ENCODE measurements around the gene PPP2R5E. TPM values are rescaled to one million over a fixed set of nuclear protein-coding genes. Genes with fewer than 3 reads are reported as not detected.

Gene PPP2R5E
- total RNA-seq, 2 experiments from 2014 or later = 45.4 to 48.1 TPM

DNA sequence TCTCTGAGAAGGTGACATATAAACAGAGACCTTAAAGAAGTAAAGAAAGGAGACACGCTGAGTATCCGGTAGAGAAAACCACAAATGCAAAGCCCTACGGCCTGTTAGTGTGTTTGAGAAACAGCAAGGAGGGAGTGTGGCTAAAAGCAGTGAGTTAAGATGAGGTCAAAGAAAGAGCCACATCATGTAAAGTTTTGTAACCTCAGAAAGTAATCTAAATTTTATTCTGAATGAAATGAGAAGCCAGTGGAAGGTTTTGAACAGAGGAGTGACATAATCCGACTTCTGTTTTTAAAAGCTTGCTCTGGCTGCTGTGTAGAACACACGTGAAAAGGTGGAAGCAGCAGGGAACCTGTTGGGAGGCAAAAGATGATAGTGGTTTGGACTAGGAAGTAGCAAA, 32.6 kb downstream of the PPP2R5E start:
- peak overlapping the region; percentile 39 for H3K4me3 Mint-ChIP-seq
- CTCF ChIA-PET = interaction anchor here (0.9 to 2.8 kb wide), 3 partner anchors 14 to 131 kb away, joined by 3 to 9 read pairs (median 4); partner anchors contain the start of gene WDR89
- ATAC-seq (peak; percentile 94), DNase-seq (peak; percentile 77)
- peaks cover 15% of the 10 kb centered on the region for H3K36me3 Mint-ChIP-seq
- H3K9me3 Mint-ChIP-seq (ENCODE audit: low read depth) = no peaks in the 10 kb centered on the region
- peak overlapping the region; percentile 84 for H3K27ac Mint-ChIP-seq
- peaks cover 47% of the 10 kb centered on the region for H3K4me1 Mint-ChIP-seq
- H3K27me3 Mint-ChIP-seq = no peaks in the 10 kb centered on the region

DNA sequence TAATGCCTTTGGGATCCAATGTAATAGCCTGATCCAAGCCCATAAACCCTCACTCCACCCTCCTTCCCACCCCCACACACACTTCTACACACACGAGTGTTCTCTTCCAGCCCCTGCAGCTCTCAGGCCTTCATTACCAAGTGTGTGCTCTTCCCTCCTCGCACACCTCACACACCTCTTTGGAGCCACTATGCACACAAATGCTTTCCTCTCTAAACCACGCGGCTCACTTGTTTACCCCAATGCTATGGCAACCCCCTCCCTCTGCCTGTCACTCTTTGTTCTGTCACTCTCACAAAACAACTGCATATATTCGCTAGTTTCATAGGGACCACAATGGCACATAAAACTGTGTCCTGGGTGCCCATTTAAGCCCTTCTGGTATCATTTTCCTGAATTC, 35.1 kb downstream of the PPP2R5E start:
- no peak overlapping the region for H3K27ac Mint-ChIP-seq
- H3K9me3 Mint-ChIP-seq (ENCODE audit: low read depth) = no peaks in the 10 kb centered on the region
- DNase-seq (no peak), ATAC-seq (no peak)
- no peak overlapping the region for H3K4me3 Mint-ChIP-seq
- CTCF ChIA-PET = interaction anchor here (1.7 kb wide), 1 partner anchor 14 kb away, joined by 5 read pairs; no protein-coding TSS in a partner anchor
- no peaks in the 10 kb centered on the region for H3K27me3 Mint-ChIP-seq
- H3K4me1 Mint-ChIP-seq = peaks cover 36% of the 10 kb centered on the region
- peaks cover 14% of the 10 kb centered on the region for H3K36me3 Mint-ChIP-seq

DNA sequence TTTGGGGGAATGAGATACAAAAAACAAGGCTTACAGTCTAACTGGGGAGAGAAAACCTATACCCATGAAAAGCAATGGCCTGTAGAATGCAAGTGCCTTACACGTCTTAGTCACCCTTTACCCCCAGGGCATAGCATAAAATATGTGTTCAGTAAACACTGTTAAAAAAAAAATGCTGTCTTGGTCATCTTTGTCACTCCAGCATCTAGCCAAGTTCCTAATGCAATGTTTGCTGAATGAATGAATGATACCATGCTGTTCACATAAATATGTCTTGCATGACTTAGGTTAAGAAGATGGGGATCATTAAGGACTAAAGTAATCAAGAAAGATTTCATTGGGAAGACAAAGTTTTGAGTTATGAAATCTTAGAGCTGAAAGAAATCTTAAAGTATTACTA, 38.5 kb downstream of the PPP2R5E start:
- DNase-seq (no peak), ATAC-seq (no peak)
- Mint-ChIP-seq H3K36me3 (peaks cover 4% of the 10 kb centered on the region), H3K4me1 (peaks cover 17% of the 10 kb centered on the region), H3K9me3 (ENCODE audit: low read depth) (no peaks in the 10 kb centered on the region), H3K4me3 (no peak overlapping the region), H3K27ac (no peak overlapping the region), H3K27me3 (no peaks in the 10 kb centered on the region)
- CTCF ChIA-PET = no interaction called here

DNA sequence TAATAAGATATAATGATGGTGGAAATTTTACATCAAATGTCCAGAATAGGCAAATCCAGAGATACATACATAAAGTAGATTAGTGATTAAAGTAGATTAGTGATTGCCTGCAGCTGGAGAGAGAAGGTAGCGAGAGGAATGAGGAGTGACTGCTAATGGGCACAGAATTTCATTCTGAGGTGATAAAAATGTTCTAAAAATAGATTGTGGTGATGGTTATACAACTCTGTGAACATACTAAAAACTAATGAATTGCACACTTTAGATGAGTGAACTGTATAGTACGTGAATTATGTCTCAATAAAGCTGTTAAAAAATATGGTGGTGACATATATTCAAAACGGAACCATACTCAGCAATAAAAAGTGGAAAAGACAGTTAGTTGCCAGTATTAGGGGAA, 41.7 kb downstream of the PPP2R5E start:
- H3K27me3 Mint-ChIP-seq = no peaks in the 10 kb centered on the region
- DNase-seq = no peak
- no peak for ATAC-seq
- no peak overlapping the region for H3K4me3 Mint-ChIP-seq
- peaks cover 9% of the 10 kb centered on the region for H3K4me1 Mint-ChIP-seq
- peaks cover 8% of the 10 kb centered on the region for H3K36me3 Mint-ChIP-seq
- H3K9me3 Mint-ChIP-seq (ENCODE audit: low read depth) = no peaks in the 10 kb centered on the region
- CTCF ChIA-PET = interaction anchor here (0.6 to 2.3 kb wide), 4 partner anchors 15 to 670 kb away, joined by 3 to 5 read pairs (median 3); partner anchors contain the start of gene PPP2R5E
- no peak overlapping the region for H3K27ac Mint-ChIP-seq

DNA sequence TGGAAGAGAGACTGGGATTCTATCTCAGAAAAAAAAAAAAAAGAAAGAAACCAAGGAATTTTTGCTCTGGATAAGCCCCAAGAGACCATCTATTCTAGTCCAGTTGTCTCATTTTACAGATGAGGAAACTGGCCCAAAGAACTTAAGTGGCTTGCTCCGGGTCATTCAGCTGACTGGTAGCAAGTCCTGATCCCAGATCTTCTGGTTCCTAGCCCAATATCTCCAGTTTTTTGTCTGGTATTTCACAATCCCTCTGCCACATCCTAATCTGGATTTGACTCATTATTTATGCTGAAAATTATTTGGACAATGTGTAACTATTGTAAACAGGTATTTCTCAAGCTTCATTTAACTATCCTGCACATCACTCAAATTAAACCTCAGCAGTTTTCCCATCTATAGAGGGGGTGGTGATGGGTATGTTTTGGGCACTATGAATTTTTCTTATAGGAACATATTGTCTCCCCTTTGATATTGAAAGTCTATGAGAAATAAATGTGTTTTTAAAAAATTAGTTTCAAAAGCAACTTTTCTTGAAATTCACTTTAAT, 43.4 kb downstream of the PPP2R5E start:
- Mint-ChIP-seq H3K36me3 (peaks cover 8% of the 10 kb centered on the region), H3K4me1 (peaks cover 9% of the 10 kb centered on the region), H3K4me3 (no peak overlapping the region), H3K27me3 (no peaks in the 10 kb centered on the region), H3K27ac (no peak overlapping the region), H3K9me3 (ENCODE audit: low read depth) (no peaks in the 10 kb centered on the region)
- no peak for ATAC-seq
- CTCF ChIA-PET = interaction anchor here (1.3 to 2.3 kb wide), 2 partner anchors 44 to 111 kb away, joined by 3 to 5 read pairs; partner anchors contain the start of gene PPP2R5E
- no peak for DNase-seq

DNA sequence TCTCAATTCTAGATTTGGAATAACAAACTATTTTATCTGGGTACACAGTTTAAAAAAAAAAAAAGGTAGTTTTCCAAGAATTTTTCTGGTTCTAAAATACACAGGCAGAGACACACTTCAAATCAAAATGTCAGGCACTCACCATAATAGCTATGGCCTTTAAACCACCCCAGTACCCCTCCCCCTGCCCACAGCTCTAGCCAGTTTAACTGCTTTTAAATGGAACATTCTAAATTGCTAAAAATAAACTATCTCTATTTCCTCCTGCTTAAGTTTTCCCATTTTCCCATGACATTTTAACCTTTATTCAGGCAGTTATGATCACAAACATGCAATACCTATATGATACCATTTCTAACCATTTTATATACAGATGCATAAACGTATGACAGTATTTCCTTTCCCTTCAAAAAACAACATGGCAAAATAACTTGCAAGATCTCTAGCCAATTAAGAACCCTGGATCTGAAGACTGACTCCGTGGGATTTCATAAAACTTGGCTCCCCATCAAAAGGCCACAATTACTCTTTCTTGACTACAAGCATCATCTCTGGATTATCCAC, 46.3 kb downstream of the PPP2R5E start:
- peaks cover 9% of the 10 kb centered on the region for H3K4me1 Mint-ChIP-seq
- no peak overlapping the region for H3K4me3 Mint-ChIP-seq
- DNase-seq (no peak), ATAC-seq (no peak)
- no peaks in the 10 kb centered on the region for H3K27me3 Mint-ChIP-seq
- CTCF ChIA-PET = no interaction called here
- H3K9me3 Mint-ChIP-seq (ENCODE audit: low read depth) = no peaks in the 10 kb centered on the region
- peaks cover 8% of the 10 kb centered on the region for H3K36me3 Mint-ChIP-seq
- no peak overlapping the region for H3K27ac Mint-ChIP-seq

DNA sequence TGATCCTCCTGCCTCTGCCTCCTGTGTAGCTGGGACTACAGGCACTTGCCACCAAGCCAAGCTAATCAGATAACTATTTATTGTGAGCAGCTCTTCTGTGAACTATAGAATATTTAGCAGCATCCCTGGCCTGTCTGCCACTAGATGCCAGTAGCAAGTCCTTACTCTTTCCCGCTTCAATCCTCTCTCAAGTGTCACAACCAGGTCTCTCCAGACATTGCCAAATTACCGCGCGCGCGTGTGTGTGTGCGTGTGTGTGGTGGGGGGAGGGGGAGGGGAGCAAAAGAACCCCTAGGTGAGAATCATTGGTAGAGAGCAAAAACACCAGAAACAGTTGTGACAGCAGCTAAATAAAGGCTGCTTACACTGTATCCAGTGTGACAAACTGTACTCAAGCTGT, 49.9 kb downstream of the PPP2R5E start:
- Mint-ChIP-seq H3K4me3 (no peak overlapping the region), H3K27me3 (no peaks in the 10 kb centered on the region), H3K9me3 (ENCODE audit: low read depth) (no peaks in the 10 kb centered on the region), H3K36me3 (peaks cover 9% of the 10 kb centered on the region), H3K4me1 (no peaks in the 10 kb centered on the region), H3K27ac (no peak overlapping the region)
- DNase-seq (no peak), ATAC-seq (no peak)
- CTCF ChIA-PET = interaction anchor here (1.0 to 1.8 kb wide), 2 partner anchors 10 to 16 kb away, joined by 5 read pairs; no protein-coding TSS in a partner anchor

DNA sequence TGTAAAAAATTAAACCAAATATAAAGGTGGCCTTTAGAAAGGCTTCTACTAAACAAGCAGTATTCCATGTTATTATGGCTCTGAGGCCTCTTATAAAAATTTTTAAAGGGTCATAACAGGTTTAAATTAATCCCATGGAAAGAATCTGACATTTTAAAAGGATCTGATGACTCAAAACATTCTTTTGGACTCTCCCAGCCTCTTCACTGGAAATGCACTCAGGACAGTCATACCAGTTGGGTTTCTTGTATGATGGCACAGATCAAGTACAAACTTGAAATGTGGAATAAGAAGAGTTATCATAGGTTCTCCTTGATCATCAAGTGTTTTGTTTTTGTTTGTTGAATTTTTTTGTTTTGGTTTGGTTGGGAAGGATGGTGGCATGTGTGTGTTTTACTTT, 50.8 kb downstream of the PPP2R5E start:
- Mint-ChIP-seq H3K27ac (no peak overlapping the region), H3K4me1 (no peaks in the 10 kb centered on the region), H3K36me3 (peaks cover 12% of the 10 kb centered on the region), H3K9me3 (ENCODE audit: low read depth) (no peaks in the 10 kb centered on the region), H3K4me3 (no peak overlapping the region), H3K27me3 (no peaks in the 10 kb centered on the region)
- CTCF ChIA-PET = interaction anchor here (0.5 kb wide), 2 partner anchors 8 to 257 kb away, joined by 3 read pairs; no protein-coding TSS in a partner anchor
- DNase-seq (no peak), ATAC-seq (no peak)

DNA sequence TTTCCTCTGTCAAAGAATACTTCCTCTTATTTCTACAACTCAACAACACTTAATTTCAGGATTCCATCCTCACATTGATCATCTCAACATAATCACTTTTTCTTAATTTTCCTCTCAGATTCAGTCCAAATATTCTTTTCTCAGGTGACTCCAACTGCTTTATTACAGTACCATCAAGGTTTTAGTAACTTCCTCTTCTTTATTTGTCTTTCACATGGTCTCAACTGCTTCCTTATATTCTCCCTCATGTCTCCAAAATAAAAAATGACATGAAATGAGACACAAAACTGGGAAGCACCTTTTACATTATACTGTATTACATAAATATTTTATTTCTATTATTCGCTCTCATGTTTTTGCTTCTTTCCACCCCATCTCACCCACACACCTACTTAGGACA, 55.5 kb downstream of the PPP2R5E start:
- CTCF ChIA-PET = interaction anchor here (1.3 kb wide), 1 partner anchor 13 kb away, joined by 3 read pairs; no protein-coding TSS in a partner anchor
- H3K27ac Mint-ChIP-seq = no peak overlapping the region
- DNase-seq (no peak), ATAC-seq (no peak)
- no peaks in the 10 kb centered on the region for H3K9me3 Mint-ChIP-seq (ENCODE audit: low read depth)
- H3K4me1 Mint-ChIP-seq = peaks cover 15% of the 10 kb centered on the region
- H3K4me3 Mint-ChIP-seq = no peak overlapping the region
- H3K27me3 Mint-ChIP-seq = no peaks in the 10 kb centered on the region
- peaks cover 8% of the 10 kb centered on the region for H3K36me3 Mint-ChIP-seq

DNA sequence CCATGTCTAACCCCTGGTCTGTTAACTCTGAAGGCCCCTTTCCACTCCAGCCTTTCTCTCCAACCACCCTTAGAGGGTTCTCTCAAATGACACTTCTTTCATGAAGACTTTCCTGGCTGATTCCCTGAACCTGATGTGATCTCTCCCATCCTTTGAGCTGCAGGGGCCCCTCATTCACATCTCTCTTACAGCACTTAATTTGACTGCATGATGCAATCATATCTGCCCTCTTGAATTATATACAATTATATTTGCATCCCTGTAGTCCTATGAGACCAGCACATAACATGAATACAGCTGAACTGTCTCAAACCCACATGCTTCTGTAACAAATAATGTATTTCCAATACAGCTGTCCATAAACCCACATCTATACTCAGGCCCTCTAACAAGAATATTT, 56.4 kb downstream of the PPP2R5E start:
- DNase-seq (no peak), ATAC-seq (no peak)
- H3K27ac Mint-ChIP-seq = no peak overlapping the region
- CTCF ChIA-PET = interaction anchor here (0.9 to 1.3 kb wide), 2 partner anchors 14 to 49 kb away, joined by 3 to 5 read pairs; no protein-coding TSS in a partner anchor
- peaks cover 15% of the 10 kb centered on the region for H3K4me1 Mint-ChIP-seq
- no peak overlapping the region for H3K4me3 Mint-ChIP-seq
- peaks cover 9% of the 10 kb centered on the region for H3K36me3 Mint-ChIP-seq
- no peaks in the 10 kb centered on the region for H3K27me3 Mint-ChIP-seq
- H3K9me3 Mint-ChIP-seq (ENCODE audit: low read depth) = no peaks in the 10 kb centered on the region

DNA sequence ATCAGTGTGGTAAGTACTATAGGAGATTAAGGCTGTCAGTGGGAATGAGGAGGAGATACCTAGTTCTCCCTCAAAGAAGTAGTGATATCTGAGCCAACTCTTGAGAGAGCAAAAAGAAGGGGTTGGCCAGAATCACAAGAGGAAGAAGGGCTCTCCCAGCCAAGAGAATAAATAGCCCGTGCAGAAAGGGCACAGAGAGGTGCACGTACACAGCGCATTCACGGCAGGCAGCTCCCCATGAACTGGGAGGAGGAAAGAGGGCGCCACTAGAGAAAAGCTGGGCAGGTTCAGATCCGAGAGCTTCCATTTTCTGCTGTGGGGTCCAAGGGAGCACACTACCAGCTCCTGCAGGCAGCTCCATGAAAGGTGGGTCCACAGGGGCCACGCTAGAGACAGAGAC, 59.9 kb downstream of the PPP2R5E start:
- H3K9me3 Mint-ChIP-seq (ENCODE audit: low read depth) = no peaks in the 10 kb centered on the region
- H3K27me3 Mint-ChIP-seq = no peaks in the 10 kb centered on the region
- H3K27ac Mint-ChIP-seq = no peak overlapping the region
- ATAC-seq (no peak), DNase-seq (no peak)
- CTCF ChIA-PET = interaction anchor here (0.7 to 1.8 kb wide), 2 partner anchors 11 to 19 kb away, joined by 3 to 5 read pairs; no protein-coding TSS in a partner anchor
- H3K36me3 Mint-ChIP-seq = peaks cover 10% of the 10 kb centered on the region
- H3K4me1 Mint-ChIP-seq = peaks cover 34% of the 10 kb centered on the region
- no peak overlapping the region for H3K4me3 Mint-ChIP-seq

DNA sequence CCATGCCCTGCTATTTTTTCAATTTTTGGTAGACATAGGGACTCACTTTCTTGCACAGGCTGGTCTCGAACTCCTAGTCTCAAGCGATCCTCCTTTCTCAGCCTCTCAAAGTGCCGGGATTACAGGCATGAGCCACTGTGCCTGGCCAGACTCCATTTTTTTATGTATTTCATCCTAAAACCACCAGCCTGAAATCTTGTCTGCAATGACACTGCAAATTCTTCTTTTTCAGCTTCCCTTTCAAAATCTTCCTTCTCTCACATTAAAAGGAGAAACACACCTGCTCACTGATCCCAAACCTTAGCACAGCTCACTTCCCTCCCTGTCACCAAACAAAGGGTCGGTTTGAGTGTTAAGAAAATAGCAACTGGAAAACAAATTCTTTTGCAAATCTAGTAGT, 62.6 kb downstream of the PPP2R5E start:
- no peak overlapping the region for H3K27ac Mint-ChIP-seq

DNA sequence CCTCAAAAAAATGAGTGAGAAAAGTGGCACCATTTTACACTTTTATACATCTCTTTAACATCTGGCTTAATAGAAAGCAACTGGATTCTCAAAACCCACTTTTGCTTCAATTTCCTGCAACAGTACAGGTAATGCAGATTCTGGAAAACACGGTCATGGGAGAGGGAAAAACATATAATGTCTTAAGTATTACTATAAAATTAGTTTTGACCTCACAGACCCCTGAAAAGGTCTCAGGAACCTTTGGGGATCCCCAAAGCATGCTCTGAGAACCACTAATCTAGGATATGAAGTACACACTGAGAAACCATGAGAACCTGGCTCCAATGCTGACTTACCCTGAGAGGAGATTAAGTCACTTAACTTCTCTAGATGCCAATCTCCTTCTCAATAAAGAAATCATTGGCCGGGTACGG, 64.7 kb downstream of the PPP2R5E start:
- Mint-ChIP-seq H3K27me3 (no peaks in the 10 kb centered on the region), H3K36me3 (peaks cover 14% of the 10 kb centered on the region), H3K27ac (peak overlapping the region; percentile 76), H3K4me1 (peaks cover 44% of the 10 kb centered on the region), H3K4me3 (no peak overlapping the region), H3K9me3 (ENCODE audit: low read depth) (no peaks in the 10 kb centered on the region)
- CTCF ChIA-PET = interaction anchor here (0.9 kb wide), 1 partner anchor 19 kb away, joined by 3 read pairs; no protein-coding TSS in a partner anchor
- DNase-seq (no peak), ATAC-seq (peak; percentile 21)

More for the DNA sequence above, 62.6 kb downstream of the PPP2R5E start:
- CTCF ChIA-PET = interaction anchor here (0.6 kb wide), 1 partner anchor 32 kb away, joined by 3 read pairs; no protein-coding TSS in a partner anchor
- Mint-ChIP-seq H3K27me3 (no peaks in the 10 kb centered on the region), H3K36me3 (peaks cover 8% of the 10 kb centered on the region), H3K4me3 (no peak overlapping the region), H3K4me1 (peaks cover 55% of the 10 kb centered on the region), H3K9me3 (ENCODE audit: low read depth) (no peaks in the 10 kb centered on the region)
- ATAC-seq (no peak), DNase-seq (no peak)

DNA sequence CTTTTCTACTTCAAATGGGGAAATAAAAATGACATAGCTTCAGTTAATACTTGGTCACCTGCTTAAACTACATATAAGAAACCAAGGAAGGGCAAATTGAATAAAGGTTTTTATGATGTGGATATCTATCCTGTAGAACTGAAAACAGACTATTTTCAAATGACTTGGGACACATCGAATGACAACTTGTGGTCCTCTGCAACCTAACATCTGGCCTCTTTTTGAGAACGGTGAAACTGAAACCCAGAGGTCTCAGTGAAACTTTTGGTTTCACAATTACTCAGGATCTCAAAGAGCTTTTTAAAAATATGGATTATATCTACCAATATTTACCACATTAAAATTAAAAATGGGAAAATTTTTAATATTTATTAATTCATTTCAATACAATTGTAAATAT, 65.2 kb downstream of the PPP2R5E start:
- H3K9me3 Mint-ChIP-seq (ENCODE audit: low read depth) = no peaks in the 10 kb centered on the region
- ATAC-seq (peak; percentile 97), DNase-seq (peak; percentile 64)
- H3K27ac Mint-ChIP-seq = peak overlapping the region; percentile 88
- H3K27me3 Mint-ChIP-seq = no peaks in the 10 kb centered on the region
- CTCF ChIA-PET = interaction anchor here (0.7 to 0.9 kb wide), 2 partner anchors 19 to 89 kb away, joined by 3 read pairs; no protein-coding TSS in a partner anchor
- peaks cover 14% of the 10 kb centered on the region for H3K36me3 Mint-ChIP-seq
- H3K4me1 Mint-ChIP-seq = peaks cover 40% of the 10 kb centered on the region
- H3K4me3 Mint-ChIP-seq = peak overlapping the region; percentile 64

Data from activated CD8-positive, alpha-beta memory T cell treated with anti-CD3 and anti-CD28 coated beads, Interleukin-2, amount 10 ng/mL, durations not matched to agents 7 days and 5 days (primary cell).